ENCODE data around the gene HCAR1.
"Not testable (repeated sequence)": the region's sequence is repeated elsewhere in the genome, so short reads cannot be mapped to it uniquely, and the experiment has no call there.

HCAR1 gene

DNA sequence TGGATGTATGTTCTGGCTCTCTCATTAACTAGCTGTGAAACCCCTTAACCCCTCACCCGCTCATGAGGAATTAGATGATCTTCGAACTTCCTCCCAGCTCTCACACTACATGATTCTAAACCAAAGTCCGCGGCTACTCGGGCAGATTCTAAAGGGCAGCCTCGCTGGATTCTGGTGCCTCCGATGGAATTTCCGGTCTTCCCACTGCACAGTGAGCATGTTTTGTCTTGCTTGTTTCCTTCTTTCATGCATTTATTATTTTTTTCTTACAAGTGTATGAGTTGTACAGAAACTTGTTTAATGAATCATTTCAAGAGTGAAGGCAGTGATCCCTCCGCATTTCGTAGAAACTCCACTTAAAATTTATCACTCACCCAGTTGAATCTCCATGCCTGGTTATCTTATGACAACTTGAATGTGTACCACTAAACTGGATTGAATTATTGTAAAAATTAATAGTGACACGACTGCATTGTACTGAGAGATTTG is 9.5 kb downstream of the HCAR1 start:
- no peak for DNase-seq (ENCODE audit: low read depth, low spot score)

DNA sequence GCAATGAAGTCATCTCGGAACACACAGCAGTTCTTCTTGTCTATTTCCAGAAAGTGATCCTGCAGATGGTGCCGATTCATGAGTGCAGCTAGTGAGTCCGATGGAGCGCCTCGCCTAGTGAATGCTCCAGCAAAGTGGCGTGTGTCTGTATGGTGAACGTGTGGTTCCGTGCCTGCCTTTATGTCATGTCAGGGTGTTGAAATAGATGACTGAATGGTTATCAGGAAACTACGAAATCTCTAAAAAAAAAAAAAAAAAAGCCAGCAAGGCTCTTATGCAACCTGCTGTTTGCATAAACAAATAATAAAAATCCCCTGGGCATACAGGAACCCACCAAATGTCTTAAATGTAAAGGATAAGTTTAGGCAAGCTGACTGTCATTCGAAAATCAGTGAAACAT is 14.0 kb downstream of the HCAR1 start, which contains the start of gene HCAR3:
TSS of gene HCAR3 (minus strand) at position 154 of the 400 bp plus-strand sequence. CDS start at position 80, 74 bp downstream.
- not testable (repeated sequence) for DNase-seq (ENCODE audit: low read depth, low spot score)

DNA sequence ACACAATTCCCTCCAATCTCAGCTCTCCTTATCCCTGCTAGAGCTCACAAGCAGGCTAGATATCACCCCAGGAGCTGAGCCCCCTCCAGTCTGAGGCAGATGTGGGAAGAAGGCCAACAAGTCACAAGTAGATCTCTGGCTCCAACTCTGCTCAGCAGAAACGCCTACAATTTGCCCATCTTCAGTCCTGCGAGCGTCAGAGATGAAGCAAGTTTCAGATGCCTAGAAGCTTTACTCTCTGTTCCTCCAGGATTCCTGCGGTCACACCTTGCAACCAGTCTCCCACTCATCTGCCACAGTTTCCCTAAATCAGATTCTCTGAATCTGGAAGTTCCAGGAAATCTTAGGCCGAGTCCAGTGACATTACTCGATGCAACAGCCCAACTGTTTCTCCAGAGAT is 15.4 kb downstream of the HCAR1 start:
- not testable (repeated sequence) for DNase-seq (ENCODE audit: low read depth, low spot score)

DNA sequence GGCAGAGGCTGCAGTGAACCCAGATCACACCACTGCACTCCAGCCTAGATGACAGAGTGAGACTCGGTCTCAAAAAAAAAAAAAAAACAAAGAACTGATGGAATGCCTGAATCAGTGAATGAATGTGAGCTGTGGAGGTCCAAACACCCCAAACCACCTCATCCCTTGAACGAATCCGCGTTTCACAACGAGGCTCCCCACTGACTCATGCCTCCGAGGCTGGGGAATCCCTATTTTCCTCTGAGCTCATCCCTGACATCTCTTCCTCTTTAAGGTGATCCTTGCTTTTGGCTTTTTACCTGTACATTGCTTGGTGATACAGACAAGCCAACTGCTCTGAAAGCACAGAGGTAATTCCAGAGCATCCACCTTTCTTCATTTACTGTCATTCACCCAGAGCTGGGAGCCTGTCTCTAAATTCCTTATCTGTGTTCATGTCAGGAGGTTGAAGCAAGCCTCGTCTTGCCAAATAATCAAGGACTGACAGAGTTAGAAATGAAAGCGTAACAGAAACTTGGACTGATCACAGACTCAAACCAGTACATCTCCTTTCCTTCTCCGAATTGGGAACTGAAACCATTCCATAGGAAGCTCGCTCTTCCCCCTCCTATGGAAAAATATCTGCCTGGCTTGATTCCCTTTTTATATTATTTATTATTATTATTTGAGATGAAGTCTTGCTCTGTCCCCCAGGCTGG is 17.0 kb downstream of the HCAR1 start:
- not testable (repeated sequence) for DNase-seq (ENCODE audit: low read depth, low spot score)

DNA sequence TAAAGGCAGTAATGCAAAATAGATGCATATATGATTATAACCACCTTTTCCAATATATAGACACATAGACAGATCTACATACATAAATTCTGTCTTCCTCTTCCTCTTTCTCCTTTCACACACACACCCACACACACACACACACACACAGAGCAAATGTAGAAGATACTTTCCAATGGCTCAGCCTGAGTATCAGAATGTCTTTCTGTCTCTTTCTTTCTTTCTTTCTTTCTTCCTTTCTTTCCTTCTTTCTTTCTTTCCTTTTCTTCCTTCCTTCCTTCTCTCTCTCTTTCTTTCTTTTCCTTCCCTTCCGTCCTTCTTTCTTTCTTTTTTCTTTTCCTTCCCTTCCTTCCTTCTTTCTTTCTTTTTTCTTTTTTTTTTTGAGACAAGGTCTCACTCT is 19.4 kb downstream of the HCAR1 start:
- not testable (repeated sequence) for DNase-seq (ENCODE audit: low read depth, low spot score)

DNA sequence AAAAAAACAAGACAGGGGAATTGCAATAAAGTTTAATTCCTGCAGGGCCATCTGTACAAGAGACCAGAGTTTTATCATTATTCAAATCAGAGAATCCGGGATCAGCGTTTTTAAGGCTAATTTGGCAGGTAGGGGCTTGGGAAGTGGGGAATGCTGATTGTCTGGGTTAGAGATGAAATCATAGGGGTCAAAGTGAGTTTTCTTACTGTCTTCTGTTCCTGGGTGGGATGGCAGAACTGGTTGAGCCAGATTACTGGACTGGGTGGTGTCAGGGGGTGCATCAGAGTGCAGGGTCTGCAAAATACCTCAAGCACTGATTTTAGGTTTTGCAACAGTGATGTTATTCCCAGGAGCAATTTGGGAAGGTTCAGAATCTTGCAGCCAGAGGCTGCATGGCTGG is 20.3 kb downstream of the HCAR1 start:
- not testable (repeated sequence) for DNase-seq (ENCODE audit: low read depth, low spot score)

DNA sequence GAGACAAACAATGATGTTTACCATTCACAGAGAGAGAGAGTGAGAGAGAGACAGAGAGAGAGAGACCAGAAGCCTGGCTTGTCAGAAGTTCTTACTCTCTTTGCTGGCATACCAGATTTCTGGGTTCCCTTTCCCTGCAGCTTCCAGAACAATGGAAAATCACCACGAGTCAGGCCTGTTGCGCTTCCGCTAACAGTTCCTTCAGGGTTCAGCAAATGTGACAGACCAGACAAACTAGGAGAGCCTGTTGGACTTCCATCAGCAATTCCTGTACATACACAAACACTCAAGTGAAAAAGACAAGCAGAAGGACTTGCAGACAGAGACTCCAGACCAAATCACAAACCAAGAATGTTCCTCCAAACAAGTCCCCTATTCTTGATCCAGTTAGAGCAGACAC is 21.4 kb downstream of the HCAR1 start:
- not testable (repeated sequence) for DNase-seq (ENCODE audit: low read depth, low spot score)

DNA sequence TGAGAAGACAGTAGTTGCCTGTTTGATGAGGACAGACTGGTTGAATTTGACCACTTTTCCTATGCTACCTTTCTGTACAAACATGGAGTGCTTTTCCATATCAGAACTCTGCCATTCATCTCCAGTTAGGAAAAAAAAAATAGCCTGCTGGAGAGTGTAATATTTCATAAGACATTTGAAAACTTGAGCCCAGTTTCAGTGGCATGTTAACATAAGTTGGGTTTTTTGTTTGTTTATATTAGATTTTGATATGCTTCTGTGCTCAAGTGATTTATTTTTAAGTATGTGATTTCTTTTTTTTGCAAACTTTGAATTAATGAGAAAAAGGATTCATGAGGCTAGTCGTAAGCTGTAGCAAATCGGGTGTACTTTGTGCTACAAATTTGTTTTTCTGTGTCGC is 26.8 kb downstream of the HCAR1 start:
- DNase-seq (ENCODE audit: low read depth, low spot score): not testable (repeated sequence)

DNA sequence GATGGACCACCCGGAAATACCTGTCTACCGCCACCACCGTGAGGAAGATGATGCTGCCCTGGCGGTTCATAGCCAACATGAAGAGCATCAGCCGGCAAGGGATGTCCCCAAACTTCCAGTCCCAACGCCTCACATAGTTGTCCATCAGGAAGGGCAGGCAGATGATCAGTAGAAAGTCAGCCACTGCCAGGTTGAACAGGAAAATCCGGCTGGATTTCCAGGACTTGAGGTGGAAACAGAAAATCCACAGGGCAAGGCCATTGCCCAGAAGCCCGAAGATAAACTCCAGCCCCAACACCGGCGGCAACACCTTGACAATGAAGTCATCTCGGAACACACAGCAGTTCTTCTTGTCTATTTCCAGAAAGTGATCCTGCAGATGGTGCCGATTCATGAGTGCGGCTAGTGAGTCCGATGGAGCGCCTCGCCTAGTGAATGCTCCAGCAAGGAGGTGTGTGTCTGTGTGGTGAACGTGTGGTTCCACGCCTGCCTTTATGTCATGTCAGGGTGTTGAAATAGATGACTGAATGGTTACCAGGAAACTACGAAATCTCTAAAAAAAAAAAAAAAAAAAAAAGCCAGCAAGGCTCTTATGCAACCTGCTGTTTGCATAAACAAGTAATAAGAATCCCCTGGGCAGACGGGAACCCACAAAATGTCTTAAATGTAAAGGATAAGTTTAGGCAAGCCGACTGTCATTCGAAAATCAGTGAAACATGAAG is 27.6 kb downstream of the HCAR1 start, which contains the start of gene HCAR2:
TSS of gene HCAR2 (minus strand) at position 468 of the 722 bp plus-strand sequence. CDS start at position 394, 74 bp downstream.
- DNase-seq (ENCODE audit: low read depth, low spot score): not testable (repeated sequence)

DNA sequence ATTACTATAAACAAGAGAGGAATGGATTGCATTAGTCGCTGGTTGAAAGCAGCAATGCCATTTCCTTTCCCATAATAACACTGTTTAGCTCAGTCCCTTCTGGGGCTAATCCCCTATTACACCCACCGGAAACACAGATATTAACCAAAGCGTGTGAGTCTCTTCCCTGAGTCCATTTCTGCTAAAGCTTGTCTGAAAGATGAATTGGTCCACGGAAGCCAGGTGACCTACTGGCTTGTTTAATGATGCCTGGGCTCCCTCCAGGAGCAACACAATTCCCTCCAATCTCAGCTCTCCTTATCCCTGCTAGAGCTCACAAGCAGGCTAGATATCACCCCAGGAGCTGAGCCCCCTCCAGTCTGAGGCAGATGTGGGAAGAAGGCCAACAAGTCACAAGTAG is 29.2 kb downstream of the HCAR1 start:
- not testable (repeated sequence) for DNase-seq (ENCODE audit: low read depth, low spot score)

DNA sequence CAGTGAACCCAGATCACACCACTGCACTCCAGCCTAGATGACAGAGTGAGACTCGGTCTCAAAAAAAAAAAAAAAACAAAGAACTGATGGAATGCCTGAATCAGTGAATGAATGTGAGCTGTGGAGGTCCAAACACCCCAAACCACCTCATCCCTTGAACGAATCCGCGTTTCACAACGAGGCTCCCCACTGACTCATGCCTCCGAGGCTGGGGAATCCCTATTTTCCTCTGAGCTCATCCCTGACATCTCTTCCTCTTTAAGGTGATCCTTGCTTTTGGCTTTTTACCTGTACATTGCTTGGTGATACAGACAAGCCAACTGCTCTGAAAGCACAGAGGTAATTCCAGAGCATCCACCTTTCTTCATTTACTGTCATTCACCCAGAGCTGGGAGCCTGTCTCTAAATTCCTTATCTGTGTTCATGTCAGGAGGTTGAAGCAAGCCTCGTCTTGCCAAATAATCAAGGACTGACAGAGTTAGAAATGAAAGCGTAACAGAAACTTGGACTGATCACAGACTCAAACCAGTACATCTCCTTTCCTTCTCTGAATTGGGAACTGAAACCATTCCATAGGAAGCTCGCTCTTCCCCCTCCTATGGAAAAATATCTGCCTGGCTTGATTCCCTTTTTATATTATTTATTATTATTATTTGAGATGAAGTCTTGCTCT is 30.5 kb downstream of the HCAR1 start:
- not testable (repeated sequence) for DNase-seq (ENCODE audit: low read depth, low spot score)

DNA sequence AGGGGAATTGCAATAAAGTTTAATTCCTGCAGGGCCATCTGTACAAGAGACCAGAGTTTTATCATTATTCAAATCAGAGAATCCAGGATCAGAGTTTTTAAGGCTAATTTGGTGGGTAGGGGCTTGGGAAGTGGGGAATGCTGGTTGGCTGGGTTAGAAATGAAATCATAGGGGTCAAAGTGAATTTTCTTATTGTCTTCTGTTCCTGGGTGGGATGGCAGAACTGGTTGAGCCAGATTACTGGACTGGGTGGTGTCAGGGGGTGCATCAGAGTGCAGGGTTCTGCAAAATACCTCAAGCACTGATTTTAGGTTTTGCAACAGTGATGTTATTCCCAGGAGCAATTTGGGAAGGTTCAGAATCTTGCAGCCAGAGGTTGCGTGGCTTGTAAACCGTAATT is 33.7 kb downstream of the HCAR1 start:
- DNase-seq (ENCODE audit: low read depth, low spot score): not testable (repeated sequence)

DNA sequence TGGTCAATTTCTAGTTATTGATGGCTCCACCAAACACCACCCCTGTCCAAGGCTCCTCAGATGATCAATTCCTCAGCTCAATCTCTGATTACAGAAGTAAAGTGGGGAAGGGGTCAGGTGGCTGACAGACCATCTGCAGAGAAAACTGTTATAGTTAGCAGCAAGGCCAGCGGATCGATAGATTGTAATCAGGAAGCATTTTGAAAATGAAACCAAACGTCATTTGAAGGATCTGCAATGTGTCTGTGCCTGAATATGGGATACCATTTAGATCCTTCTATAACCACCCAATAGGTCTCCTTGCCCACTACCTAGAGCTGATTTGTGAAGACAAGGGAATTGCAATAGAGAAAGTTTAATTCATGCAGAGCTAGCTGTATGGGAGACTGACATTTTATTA is 39.1 kb downstream of the HCAR1 start:
- no peak for DNase-seq (ENCODE audit: low read depth, low spot score)

DNA sequence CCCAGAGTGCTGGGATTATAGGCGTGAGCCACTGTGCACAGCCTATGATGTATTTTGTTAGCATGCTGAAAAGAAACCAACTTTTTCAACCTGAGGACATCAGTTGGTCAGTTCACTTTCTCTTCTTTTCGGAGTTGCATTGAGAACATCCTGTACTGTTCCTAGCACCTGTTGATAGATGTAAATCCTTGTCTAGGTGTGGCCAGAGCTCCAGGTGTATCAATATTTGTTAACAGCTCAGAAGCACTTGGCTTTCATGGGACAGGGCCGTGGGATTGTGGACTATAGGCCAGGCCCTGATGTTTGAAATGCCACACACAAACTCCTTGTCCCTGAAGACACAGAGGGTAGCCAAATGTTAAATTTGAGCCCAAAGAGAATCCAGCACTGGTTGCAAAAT is 42.4 kb downstream of the HCAR1 start:
- DNase-seq (ENCODE audit: low read depth, low spot score): no peak

DNA sequence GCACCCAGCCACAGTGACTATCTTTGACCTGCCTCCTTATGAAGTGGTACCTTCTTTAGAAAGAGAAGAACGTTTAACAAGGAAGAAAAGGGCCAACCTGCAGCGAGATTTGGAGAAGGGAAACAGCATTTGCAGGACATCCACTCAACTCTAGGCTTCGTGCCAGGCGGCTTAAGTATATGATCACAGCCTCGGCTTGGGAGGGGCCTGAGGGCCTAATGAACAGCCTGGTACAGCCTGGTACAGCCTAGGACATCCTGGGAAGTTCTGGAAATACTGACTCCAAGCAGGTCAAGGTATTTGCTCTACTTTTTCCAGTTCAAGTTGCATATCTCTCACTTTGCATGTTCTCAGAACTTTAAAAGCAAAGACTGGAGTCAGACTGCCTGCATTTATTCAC is 43.6 kb downstream of the HCAR1 start:
- DNase-seq (ENCODE audit: low read depth, low spot score): no peak

DNA sequence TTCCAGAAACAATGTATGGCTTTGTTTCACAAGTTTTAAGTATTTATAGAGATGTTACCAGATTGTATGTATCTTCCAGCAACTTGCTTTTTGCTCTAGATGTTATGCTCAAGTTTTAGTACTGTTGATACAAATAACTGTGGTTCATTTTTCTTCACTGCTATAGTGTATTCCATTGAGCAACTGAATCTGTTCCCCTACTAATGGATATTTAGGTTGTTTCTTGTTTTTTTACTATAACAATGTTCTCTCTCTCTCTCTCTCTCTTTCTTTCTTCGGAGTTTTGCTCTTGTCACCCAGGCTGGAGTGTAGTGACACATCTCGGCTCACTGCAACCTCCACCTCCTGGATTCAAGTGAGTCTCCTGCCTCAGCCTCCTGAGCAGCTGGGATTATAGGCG is 44.1 kb downstream of the HCAR1 start:
- no peak for DNase-seq (ENCODE audit: low read depth, low spot score)

DNA sequence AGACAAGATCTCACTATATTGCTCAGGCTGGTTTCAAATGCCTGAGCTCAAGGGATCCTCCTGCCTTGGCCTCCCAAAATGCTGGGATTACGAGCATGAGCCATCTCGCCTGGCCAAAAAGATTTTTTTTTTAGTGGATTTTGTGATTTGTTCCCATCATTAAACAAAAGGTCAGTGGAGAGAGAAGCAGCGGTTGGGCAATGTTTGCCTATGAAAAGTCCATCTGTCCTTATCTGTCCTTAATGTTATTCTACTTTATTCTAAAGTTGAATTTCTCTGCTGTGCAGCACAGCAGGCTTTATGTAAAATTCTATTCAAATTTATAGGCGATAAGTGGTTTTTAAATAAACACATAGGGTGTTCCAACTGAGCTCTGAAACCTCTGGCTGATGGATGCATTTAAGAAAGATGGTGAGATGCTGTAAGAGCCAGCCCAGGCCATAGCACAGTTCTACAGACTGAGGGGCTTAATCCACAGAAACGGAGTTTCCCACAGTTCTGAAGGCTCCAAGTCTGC is 46.3 kb downstream of the HCAR1 start:
- no peak for DNase-seq (ENCODE audit: low read depth, low spot score)

DNA sequence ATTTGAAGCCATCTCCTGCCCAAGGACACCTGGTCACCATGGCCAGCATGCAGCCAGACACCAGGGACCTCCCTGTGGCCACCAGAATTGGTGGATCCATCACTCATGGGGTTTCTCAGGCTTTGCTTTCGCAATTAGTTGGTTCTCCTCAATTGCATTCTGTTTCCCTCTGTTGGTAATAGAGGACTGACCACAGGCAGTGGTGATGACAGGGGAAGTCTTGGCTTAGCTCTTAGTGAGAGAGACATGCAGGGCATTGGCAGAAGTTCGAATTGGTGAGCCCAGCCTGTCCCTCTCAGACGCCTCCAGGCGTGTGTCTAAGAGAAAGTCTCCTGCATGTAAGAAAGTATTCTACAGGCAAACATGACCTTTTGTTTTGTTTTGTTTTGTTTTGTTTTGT is 48.8 kb downstream of the HCAR1 start:
- no peak for DNase-seq (ENCODE audit: low read depth, low spot score)

DNA sequence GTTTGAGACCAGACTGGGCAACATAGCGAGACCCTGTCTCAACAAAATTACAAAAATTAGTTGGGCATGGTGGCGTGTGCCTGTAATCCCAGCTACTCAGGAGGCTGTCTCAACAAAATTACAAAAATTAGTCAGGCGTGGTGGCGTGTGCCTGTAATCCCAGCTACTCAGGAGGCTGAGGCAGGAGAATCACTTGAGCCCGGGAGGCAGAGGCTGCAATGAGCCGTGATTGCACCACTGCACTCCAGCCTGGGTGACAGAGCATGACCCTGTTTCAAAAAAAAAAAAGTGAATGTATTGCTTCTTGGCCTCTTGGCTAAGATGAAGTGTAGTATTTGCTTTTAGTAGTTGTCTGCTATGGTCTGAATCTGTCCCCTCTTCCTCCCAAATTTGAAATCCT is 49.7 kb downstream of the HCAR1 start:
- DNase-seq (ENCODE audit: low read depth, low spot score): not testable (repeated sequence)

DNA sequence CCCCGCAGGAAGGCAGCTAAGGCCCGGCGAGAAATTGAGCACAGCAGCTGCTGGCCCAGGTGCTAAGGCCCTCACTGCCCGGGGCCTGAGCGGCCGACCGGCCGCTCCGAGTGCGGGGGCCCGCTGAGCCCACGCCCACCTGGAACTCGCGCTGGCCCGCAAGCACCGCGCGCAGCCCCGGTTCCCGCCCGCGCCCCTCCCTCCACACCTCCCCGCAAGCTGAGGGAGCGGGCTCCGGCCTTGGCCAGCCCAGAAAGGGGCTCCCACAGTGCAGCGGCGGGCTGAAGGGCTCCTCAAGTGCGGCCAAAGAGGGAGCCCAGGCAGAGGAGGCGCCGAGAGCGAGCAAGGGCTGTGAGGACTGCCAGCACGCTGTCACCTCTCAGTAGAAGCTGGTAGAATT is 53.9 kb downstream of the HCAR1 start:
- DNase-seq (ENCODE audit: low read depth, low spot score): not testable (repeated sequence)

All from activated naive CD8-positive, alpha-beta T cell treated with anti-CD3 and anti-CD28 coated beads, Interleukin-2, amount 50 U/mL, for 16 hours (primary cell).